H4 (cell line): ENCODE data around the gene ABCA10. TPM values are rescaled to one million over a fixed set of nuclear protein-coding genes. Genes with fewer than 3 reads are reported as not detected.

Experiments used
- DNase-seq: peaks from one replicate; pipeline ENCODE4 v3.0.0-alpha.2; 2015; ENCODE audit warnings: low spot score
- total RNA-seq: library from RNA; depleted of rRNA; stranded (reverse); fragments of >200 nt; shearing (Covaris generic); gene quantifications from 2 replicates; pipeline ENCODE4 v1.2.3, GENCODE V29; 2014; rRNA removed

ABCA10 gene
- total RNA-seq, 1 experiment from 2014 or later = 1.8 TPM

DNA sequence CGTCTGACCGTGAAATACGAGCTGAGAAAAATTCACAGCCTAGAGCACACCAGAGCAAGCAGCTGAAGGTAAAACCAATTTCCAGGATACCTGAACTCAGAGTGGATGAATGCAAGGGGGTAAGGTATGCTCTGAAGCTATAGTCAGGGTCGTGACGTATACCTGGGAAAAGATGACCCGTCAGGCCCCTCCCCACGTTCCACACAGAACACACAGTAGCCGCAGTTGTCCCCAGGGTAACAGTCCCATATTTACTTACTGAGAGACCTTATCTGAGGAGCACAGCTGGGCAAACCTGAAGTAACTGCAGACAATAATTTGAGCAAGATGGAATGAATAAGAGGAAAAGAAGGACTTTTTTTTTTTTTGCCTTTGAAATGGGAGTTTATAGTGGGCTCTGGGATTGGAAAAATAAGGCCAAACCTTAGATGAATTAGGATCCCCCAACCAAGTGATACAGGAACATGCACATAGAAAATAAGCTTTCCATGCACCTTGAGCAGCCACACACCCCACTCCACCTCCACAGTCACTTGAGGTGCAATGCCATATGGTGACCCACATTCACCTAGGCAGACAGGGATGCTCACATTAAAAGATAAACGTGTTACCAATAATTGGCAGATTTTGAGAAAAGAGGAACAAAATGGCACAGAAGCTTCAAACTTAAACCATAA lies 124.9 kb downstream of the ABCA10 start:
- DNase-seq = no peak

DNA sequence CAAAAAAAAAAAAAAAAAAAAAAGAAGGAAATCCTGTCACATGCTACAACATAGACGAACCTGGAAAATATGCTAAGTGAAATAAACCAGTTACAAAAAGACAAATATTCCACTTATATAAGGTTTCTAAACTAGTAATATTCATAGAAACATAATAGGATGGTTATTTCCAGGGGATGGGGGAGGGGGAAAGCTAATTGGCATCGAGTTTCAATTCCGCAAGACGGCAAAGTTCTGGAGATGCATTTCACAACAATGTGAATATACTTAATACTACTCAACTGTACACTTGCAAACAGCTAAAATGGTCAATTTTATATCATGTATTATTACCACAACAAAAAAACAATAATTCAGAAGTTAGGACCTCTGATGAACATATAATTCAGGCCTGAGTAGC lies 130.0 kb downstream of the ABCA10 start:
- DNase-seq = no peak

Other genes with a start within 250 kb of the ABCA10 start
- not detected in 2 replicates for gene ABCA9, start 167.9 kb downstream of the ABCA10 start, total RNA-seq
- 1.2 TPM in 1 of 2 replicates, not detected in the other for gene ABCA6, start 86.9 kb downstream of the ABCA10 start, total RNA-seq
- gene ABCA5, start 98.3 kb upstream of the ABCA10 start, total RNA-seq = 2.6 and 2.7 TPM in 2 replicates
- 14.7 and 19.6 TPM in 2 replicates for gene MAP2K6, start 185.9 kb upstream of the ABCA10 start, total RNA-seq